SK-MEL-5 (cell line): ENCODE data around the gene NRBP1. TPM values are rescaled to one million over a fixed set of nuclear protein-coding genes. Genes with fewer than 3 reads are reported as not detected.
"Not testable (repeated sequence)": the region's sequence is repeated elsewhere in the genome, so short reads cannot be mapped to it uniquely, and the experiment has no call there.

ENCODE experiments used
- DNase-seq: peaks from one replicate; pipeline ENCODE4 v3.0.0-alpha.2; 2016; ENCODE audit warnings: low read depth, low spot score
- in situ Hi-C: cut with HindIII; loops from 2 replicates; pipeline ENCODE4 v1.10.0; 2016; ENCODE audit warnings: low sequenced_read_pairs, high pct_unique_total_duplicates, low pct_unique_long_range_greater_than_20kb
- total RNA-seq: library from RNA; depleted of rRNA; stranded (reverse); fragments of >200 nt; shearing (Covaris generic); gene quantifications from 2 replicates; pipeline ENCODE4 v1.2.3, GENCODE V29; 2014

Gene NRBP1
- total RNA-seq, 1 experiment from 2014 or later: 66.8 TPM

GRCh38 chr2:27412419-27413152 is 15.8 kb upstream of the NRBP1 start:
- in situ Hi-C loops: no loop called here
- DNase-seq: no peak

DNA sequence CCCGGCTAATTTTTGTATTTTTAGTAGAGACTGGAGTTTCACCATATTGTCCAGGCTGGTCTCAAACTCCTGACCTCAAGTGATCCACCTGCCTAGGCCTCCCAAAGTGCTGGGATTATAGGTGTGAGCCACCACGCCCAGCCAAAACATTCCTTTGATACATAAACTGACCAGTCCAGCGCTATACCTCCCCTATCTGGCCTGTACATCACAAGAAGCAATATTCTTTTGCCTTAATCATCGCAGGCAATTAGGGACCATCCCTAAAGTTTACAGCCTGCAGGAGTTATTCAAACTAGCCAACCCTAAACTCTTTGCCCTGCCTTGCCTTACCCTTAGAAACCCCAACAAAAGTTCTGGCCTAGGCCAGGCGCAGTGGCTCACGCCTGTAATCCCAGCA is 12.3 kb upstream of the NRBP1 start:
- in situ Hi-C loops: no loop called here
- DNase-seq: no peak

DNA sequence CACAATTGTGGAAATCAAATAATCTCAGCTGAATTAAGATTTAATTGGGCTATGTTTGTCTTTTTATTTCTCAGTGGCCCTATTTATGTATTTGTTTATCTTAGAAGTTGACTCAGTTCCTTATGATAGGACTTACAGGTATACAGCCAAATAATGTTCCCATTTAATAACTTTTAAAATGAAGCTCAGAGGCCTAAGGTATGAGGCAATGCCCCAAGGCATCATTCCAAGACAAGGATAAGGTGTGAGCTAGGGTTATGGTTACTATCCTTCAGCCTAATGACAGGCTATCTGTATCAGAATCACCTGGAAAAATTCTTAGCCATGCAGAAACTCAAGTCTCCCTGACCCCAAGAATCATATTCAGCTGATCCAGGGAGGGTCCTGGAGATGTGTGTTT is 7.4 kb upstream of the NRBP1 start:
- no peak for DNase-seq
- in situ Hi-C loops: no loop called here

DNA sequence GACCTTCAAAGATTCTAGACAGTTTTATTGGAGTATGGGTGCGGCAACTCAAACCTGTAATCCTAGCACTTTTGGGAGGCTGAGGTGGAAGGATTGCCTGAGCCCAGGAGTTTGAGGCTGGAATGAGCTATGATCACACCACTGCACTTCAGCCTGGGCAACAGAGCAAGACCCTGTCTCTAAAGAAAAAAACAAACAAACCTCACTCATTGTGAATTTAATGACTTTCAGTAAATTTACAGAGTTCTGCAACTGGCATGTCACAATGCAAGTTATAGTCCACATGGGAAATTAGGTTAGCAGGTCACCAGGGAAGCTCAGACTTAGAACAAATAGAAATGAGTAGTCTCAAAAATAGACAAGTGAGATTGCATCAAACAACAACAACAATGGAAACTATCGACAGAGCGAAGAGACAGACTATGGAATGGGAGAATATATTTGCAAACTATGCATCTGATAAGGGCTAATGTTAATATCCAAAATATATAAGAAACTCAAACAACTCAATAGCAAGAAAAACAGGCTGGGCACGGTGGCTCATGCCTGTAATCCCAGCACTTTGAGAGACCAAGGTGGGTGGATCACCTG is 6.7 kb upstream of the NRBP1 start:
- DNase-seq: no peak
- in situ Hi-C loops: no loop called here

DNA sequence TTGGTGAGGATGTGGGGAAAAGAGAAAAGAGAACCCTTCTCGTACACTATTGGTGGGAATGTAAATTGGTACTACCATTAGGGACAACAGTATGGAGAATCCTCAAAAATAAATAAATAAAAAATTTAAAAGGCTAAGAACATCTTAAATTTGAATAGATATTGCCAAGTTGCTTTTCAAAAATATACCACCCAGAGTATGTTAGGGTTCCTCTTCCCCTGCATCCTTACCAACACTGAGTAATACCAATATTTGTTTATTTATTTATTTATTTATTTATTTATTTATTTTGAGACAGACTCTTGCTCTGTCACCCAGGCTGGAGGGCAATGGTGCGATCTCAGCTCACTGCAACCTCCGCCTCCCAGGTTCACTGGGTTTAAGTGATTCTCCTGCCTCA is 5.5 kb upstream of the NRBP1 start:
- no peak for DNase-seq
- in situ Hi-C loops: no loop called here

- DNase-seq, in situ Hi-C loops: not testable (repeated sequence)
Measured at GRCh38 chr2:27425039-27425438, 3.4 kb upstream of the NRBP1 start.

DNA sequence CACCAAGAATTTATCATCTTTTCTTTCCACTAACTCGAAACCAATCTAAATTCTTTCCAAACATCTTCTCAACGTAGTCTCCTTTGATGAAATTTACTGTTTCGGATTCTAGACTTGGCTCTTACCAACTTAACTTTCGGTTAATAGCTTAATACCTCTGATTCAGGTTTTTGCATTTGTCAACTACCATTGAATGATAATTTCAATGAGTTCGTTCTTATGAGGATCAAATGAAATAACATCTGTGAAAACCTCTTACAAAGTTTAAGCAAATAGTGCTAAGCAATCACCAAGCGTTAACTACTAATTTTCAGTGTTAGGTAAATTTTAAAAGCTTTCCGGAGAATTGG is 593 bp upstream of the NRBP1 start:
- in situ Hi-C loops: no loop called here
- DNase-seq: peak; percentile 37

DNA sequence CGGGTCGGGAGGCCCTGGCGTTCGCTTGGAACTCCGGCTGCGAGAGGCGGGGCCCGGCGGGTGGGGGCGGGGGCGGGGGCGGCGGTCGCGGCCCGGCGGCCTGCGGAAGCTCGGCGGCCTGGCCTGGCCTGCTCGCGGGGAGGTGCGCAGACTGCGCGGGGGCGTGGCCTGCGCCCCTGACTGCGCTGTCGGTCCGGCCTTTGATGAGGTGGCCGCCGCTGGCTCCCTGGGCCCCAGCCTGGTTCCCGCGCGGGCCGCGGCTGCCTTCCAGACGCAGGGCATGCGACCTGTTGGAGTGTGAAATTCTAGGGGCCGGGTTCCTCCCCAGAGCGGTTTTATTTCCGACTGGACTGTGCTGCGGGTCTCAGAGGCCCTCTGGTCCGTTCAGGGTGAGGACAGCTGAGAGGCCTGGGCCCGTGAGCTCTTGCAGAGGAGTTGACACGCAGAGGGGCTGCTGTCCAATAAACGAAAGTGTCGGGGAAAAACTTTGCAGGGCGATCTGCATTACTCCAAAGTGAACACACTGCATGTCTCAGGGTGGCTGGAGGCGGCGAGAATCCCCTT is 629 bp downstream of the NRBP1 start:
- in situ Hi-C loops: no loop called here

GRCh38 chr2:27431395-27431794 is 3.0 kb downstream of the NRBP1 start:
- in situ Hi-C loops: no loop called here
- peak; percentile 42 for DNase-seq

More for the DNA sequence above, 629 bp downstream of the NRBP1 start:
- DNase-seq: peak; percentile 82

DNA sequence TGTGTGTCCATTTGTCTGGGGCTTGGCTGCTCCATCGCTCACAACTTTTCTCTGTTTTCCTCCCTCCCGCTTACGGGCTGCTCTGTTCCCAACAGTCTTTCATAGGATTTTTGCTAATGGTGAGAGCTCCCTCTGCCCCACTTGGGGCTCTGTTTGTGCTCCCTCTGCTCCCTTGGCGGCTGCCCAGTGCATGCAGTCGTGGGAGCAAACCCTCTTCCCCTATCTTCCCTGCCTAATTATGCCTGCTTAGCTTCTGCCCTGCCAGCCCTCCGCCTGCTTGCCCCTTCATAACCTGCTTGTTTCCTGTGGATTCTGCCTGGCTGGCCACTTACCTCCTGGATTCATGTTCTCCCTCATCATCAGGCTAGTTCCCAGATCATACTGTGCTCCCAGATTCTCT is 7.2 kb downstream of the NRBP1 start:
- in situ Hi-C loops: no loop called here
- no peak for DNase-seq

- in situ Hi-C loops: no loop called here
- DNase-seq: no peak
Measured at GRCh38 chr2:27441226-27441926, 12.9 kb downstream of the NRBP1 start.

GRCh38 chr2:27441958-27442919 is 13.8 kb downstream of the NRBP1 start, which contains the start of gene KRTCAP3:
KRTCAP3 (plus strand) TSS chr2:27442381; CDS start chr2:27442413, 32 bp downstream.
- no peak for DNase-seq
- in situ Hi-C loops: no loop called here

GRCh38 chr2:27442920-27443282 is 14.5 kb downstream of the NRBP1 start:
- in situ Hi-C loops: no loop called here

DNA sequence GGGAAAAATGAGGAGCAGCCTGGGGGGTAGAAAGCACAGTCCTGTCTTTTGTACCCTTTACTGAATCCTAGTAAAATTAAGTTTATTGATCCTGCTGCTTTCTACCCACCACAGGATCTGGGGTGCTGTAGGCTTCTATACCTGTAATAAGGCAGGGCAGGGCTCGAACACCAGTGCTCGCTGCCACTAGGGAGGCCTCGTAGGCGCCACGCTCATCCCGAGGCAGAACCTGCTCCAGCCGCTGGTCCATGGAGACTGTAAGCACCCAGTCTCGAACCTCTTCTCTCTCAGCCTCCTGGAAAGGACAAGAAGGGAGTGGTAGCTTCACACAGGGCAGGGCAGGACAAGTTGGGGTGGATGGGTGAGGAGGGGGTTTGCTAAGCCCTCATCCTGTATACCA is 16.7 kb downstream of the NRBP1 start:
- in situ Hi-C loops: no loop called here
- DNase-seq: no peak

More at GRCh38 chr2:27442920-27443282, 14.5 kb downstream of the NRBP1 start:
- DNase-seq: no peak

DNA sequence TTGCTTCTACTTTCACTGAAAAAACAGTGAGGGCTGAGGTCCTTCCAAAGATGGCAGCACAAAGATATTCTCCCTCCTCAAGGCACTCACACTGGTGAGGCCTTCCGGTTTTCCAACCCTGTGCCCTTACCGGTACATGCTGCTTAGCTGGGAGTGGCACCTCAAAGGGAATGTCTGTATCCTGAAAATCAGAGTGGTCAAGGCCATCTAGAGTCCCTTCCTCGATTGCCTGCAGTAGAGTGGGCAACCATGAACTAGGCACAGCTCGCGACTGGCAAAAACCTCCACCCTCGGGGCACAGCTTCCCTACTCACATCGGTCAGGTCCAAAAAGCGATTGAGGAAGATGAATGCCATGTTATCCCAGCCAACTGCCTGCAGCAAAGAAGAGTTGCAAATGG is 17.2 kb downstream of the NRBP1 start:
- no peak for DNase-seq
- in situ Hi-C loops: no loop called here

DNA sequence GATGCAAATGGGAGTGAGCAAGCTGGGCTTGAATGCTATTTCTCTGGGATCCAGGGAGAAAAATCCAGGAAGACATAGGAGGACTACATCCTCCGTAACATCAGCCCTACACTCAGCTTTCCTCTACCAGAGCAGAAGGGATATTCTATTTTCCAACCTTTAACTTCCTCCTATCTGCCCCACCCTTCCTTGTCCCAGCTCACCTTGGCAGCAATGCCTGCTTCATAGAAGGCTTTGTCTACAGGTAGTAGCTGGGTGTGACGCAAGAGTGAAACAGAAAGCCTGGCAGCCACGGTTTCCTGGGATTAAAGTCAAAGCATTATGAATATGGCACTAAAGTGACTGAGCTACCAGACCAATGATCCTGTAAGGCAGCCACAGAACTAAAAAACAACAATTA is 17.6 kb downstream of the NRBP1 start:
- in situ Hi-C loops: no loop called here
- DNase-seq: no peak

DNA sequence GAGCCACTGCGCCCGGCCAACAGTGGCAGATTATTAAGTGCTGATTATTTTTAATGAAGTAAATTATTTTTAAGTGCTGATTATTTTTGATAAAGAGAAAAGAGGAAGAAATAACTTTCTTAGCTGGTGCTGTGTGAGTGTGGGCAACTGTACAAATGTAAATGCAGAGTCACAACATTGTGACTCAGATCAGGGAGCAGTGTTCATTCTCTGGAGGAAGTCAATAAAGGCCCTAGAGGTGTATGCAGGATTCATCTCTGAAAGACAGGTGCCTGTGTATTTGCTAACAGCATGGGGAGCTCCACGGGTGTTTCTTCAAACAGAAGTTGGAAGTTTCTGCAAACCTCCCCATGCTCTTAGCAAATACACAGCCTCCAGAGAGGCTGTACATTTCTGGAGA is 19.9 kb downstream of the NRBP1 start:
- in situ Hi-C loops: no loop called here
- no peak for DNase-seq

GRCh38 chr2:27451095-27451494 is 22.7 kb downstream of the NRBP1 start:
- in situ Hi-C loops: no loop called here

More at GRCh38 chr2:27451095-27451494, 22.7 kb downstream of the NRBP1 start:
- no peak for DNase-seq
